HG02938 (cell line): ENCODE data around the gene ABCC5.
"Not testable (repeated sequence)": the region's sequence is repeated elsewhere in the genome, so short reads cannot be mapped to it uniquely, and the experiment has no call there.

Source experiments
- ATAC-seq: cut with Tn5 transposase; IDR thresholded peaks from one replicate; pipeline ENCODE4 v1.9.1; 2021; ENCODE audit warnings: mild to moderate bottlenecking, moderate library complexity; ENCODE audit not compliant: unreplicated experiment

ABCC5 gene

DNA sequence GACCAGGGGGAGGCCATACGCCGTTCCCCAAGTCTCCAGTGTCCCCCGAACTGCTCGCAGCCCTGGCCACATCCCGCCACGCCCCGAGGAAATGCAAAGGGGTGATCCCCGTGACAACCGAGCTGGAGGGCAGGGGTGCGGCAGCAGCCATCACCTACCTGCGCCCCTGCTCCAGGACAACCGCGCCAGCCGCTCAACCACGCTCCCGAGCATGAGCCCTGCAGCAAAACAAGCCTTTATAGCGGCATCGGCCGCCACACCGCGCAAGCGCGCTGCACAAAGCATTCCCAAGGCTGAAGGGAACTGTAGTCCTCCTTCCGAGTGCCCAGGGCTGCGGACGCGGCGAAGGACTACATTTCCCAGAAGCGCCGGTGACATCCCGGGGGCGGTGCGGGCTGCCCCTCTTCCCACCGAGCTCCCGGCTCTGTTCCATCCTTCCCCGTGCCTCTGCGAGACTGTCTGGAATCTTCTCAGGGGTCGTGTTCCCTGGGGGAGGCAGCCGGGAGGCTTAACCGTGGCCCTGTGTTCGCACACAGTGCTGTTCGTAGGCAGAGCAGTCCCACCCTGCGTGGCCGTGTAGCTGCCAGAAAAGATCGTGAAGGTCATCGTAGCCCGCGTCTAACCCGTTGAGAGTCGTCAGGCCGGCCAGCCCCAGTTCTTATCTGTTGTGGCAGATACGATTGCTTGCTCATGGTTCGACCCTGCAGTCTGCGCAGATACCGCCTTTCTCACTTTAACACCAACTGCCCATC lies at the start of gene ABCC5:
Gene ABCC5 (minus strand): TSS at position 213 of the 752 bp plus-strand sequence. CDS start 3,492 bp downstream, outside the sequence.
- peak; percentile 93 for ATAC-seq

DNA sequence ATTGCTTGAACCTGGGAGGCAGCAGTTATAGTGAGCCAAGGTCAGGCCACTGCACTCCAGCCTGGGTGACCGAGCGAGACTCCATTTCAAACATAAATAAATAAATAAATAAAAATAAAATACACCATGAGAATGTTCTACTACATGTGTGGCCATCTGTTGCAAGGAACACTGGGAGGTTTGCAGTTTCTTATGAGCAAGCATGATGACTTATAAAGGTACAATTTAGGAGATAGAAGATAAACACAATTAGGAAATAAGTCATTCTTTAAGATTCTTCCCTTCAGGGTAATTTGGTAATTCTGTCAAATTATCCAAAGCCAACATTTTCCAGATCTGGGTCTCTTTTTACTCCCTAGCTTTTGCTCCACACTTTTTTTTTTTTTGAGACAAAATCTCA lies 48.5 kb upstream of the ABCC5 start:
- no peak for ATAC-seq

DNA sequence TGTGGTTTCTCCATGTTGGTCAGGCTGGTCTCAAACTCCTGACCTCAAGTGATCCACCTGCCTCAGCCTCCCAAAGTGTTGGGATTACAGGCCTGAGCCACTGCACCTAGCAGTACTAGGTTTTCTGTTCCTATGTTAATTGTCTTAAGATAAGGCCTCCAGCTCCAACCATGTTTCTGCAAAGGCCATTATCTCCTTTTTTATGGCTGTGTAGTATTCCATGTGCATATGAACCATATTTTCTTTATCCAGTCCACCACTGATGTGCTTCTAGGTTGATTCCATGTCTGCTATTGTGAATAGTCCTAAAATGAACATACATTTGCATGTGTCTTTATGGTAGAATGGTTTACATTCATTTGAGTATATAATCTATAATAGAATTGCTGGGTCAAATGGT lies 45.0 kb upstream of the ABCC5 start:
- ATAC-seq: no peak

DNA sequence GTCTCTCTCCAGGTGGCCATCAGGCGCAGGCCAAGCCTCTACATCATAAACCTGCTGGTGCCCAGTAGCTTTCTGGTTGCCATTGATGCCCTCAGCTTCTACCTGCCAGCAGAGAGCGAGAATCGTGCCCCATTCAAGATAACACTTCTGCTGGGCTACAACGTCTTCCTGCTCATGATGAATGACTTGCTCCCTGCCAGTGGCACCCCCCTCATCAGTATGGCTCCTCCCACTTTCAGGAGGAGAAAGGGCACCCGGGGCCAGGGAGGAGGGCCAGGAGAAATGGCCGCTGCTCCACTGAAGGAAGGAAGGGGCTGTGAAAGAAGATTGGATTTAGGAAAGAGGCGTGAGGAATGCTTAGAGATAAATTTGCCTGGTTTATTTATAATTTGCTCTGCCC lies 41.7 kb upstream of the ABCC5 start:
- no peak for ATAC-seq

DNA sequence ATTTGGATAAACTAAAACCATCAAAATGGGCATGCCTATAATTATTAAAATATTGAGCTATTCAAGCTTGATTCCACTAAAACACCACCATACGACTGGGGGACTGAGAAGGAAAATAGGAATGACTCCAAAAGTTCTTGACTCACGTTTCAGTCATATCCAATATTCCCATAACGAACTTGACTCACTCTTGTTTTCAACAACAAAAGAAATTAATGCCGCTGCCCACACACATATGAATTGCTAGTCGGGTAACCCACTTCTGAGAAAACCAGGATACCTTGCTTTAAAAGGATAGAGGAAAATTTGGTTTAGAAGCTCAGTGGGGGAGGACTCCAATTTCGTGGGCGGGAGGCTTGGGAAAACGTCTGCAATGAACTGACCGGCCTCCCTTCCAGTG lies 40.3 kb upstream of the ABCC5 start:
- ATAC-seq: no peak

DNA sequence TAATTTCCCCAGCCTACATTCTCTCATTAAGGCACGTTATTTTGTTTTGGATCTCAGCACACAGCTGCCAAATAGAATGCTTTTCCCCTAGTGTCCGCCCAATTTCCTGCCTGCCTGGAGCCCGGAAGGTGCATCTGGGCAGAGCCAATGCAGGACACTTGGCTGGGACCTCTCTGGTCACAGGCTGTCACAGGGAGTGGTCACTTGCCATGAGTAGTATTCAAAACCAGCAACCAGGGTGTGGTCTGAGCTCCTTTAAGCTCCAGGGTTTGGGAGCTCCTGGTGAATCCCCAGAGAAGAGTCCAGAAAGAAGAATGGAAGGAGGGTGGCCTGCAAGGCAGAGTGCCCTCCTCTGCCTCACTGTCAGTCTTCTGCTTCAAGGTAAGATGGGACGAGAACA lies 35.1 kb upstream of the ABCC5 start, which contains the start of gene HTR3C:
Gene HTR3C (plus strand): TSS at position 281 of the 400 bp plus-strand sequence. CDS start 34 bp downstream, at position 315.
- no peak for ATAC-seq

DNA sequence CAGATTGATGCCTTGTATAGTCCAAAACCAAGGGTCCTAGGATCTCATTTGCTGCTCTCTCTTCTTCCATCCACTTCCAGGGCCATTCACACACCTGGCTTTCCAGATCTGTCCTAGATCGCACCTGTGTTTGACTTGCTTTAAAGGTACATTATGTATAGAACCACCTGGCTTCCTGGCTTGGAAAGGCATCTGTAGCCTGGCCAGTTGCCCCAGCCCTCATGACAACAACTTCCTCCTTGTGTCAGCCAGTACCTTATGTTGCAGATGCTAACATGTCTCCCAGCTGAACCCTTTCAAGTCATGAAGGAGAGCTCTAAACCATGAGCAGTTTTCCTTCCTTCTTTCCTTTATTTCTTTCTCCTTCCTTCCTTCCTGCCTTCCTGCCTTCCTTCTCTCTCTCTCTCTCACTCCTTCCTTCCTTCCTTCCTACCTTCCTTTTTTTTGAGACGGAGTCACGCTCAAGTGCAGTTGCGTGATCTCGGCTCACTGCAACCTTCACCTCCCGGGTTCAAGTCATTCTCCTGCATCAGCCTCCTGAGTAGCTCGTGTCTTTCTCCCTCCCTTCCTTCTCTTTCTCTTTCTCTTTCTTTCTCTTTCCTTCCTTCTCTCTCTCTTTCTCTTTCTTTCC lies 32.6 kb upstream of the ABCC5 start:
- ATAC-seq: no peak

DNA sequence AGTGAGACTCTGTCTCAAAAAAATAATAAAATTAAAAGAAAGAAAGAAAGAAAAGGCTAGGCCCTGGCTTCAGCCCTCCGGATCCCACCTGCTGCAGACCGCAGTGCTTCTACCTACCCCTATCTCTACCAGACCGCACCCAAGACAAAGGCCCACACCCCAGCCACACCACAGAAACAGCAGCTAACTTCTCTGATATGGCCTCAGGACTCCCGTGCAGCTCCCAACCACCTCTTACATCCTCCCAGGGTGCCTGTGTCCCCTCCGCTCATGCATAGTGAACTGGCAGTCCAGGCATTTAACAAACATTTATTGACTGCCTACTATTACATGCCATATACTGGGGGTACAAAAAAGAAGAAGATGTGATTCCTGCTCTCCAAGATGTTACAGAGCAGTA lies 28.3 kb upstream of the ABCC5 start:
- ATAC-seq: no peak

DNA sequence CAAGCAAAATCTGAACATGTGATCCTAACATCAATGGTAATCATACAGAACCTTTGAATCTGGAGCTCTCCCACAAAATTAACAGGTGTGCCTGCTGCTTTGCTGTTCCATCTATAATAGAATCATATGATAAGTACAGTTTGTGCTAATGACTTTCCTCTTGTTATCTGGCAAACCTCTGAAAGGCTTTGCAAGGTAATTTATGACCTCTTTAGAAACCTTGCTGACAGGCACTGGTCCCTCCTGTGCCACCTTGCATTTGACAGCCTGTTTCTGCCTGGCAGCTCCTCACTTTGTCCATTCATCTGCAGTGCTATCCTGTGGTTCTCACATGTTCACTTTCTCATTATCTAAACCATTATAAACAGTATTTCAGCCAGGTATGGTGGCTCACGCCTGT lies 24.9 kb upstream of the ABCC5 start:
- ATAC-seq: no peak

DNA sequence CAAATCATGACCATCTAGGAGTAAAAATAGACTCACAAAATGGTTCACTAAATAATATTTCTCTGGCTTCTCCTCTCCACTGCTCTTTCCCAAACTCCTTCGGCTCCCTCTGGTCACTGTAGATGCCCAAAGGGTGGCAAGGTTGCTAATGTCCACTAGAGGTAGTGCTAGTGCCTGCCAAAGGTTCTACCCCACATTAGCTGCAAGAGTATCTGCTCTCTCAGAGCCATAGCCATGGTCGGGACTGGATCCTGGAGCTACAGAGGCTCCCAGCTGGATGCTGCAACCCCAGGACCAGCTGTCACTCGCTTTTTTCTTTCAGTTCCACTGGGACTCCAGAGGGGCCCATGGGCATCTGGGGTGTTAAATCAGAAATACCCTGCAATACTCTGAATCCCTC lies 22.3 kb upstream of the ABCC5 start:
- ATAC-seq: no peak

DNA sequence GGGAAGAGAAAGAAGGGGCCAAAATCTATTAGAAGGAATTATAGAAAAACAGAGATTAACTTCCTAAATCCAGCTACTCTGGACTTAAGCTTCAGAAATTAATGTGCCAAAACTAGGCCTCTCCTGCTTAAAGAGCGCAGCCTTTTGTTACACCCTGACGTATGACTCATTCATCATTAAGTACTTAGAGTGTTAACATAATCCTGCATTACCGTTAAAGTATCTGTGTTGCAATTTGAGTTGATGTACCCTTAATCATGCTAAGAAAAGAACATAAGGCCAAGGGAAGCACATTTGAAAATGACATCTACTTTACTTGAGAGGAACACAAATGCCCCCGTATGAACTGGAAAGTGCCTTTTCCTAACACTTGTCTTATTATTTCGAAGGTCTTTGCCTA lies 21.7 kb upstream of the ABCC5 start:
- no peak for ATAC-seq

DNA sequence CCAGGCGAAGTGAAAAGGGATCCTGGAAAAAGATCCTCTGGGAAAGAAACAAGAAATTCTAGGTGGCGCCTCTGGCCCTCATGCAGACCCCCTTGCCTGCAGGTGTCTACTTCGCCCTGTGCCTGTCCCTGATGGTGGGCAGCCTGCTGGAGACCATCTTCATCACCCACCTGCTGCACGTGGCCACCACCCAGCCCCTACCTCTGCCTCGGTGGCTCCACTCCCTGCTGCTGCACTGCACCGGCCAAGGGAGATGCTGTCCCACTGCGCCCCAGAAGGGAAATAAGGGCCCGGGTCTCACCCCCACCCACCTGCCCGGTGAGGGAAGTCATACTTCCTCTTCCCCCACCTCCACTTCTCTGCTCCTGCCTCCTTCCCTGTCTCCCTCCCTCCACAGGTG lies 20.6 kb upstream of the ABCC5 start:
- not testable (repeated sequence) for ATAC-seq

DNA sequence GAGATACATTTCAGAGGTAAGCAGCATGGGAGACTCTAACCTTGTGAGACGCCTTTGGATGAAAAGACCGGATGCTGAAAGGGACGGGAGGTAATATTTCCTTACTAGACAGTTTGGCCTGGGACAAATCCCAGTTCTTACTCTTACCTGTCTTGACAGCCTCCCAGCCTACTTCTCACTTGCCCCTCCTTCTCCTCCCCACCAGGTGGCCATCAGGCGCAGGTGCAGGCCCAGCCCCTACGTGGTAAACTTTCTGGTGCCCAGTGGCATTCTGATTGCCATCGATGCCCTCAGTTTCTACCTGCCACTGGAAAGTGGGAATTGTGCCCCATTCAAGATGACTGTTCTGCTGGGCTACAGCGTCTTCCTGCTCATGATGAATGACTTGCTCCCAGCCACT lies 20.1 kb upstream of the ABCC5 start:
- ATAC-seq: no peak

DNA sequence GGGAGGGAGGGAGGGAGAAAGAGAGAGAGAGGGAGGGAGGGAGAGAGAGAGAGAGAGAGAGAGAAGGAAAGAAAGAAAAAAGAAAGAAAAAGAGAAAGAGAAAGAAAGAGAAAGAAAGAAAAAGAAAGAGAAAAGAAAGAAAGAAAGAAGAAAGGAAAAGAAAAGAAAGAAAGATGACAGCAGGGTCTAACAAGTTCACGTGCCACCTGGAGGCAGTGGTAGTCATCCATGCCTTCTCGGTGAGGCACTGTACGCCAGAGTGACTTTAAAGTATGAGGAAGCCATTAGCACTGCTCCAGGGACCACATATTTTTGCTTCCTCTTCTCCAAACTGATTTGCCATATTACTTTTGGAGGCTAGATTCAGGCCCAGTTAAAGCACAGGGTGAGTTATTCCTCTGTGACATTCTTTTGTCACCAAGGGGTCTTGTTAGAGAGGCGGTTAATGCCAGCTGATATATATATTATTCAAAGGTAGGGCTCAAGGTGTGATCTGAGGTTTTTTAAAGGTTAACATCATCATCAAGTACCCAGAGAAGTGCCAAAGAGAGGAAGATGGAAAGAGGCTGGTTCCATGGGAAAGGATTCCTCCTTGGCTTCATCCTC lies 13.6 kb upstream of the ABCC5 start, which contains the start of gene HTR3D:
Gene HTR3D (plus strand): TSS at position 556 of the 606 bp plus-strand sequence. CDS start 0 bp downstream, at position 556.
- no peak for ATAC-seq

DNA sequence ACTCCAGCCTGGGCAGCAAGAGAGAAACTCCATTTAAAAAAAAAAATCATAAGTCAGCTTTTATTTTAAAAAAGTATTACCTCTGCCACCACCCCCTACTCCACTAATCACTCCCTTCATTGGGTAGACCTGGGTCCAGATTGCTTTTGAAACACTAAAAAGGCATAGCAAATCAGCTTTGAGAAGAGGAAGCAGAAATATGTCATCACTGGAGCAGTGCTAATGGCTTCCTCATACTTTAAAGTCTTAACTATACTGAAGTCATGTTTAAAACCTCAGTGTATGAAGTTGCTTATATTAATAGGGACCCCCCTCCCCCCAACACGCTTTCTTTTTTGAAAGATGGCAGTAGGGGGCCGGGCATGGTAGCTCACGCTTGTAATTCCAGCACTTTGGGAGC lies 12.9 kb upstream of the ABCC5 start:
- ATAC-seq: no peak

DNA sequence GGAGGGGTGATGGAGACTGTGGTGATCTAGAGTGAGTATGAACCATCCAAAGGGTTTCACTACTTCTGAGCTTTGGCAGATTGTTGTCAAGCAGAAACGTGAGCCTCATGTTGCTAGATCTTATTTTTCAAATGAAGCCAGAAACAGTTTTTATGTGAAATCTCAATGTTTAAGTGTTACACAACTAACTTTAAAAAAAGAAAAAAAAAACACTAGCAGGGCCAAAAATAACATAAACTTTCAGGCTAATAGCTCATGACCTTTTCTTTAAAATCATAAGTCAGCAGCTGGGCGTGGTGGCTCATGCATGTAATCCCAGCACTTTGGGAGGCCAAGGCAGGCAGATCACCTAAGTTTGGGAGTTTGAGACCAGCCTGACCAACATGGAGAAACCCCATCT lies 11.8 kb upstream of the ABCC5 start:
- no peak for ATAC-seq

DNA sequence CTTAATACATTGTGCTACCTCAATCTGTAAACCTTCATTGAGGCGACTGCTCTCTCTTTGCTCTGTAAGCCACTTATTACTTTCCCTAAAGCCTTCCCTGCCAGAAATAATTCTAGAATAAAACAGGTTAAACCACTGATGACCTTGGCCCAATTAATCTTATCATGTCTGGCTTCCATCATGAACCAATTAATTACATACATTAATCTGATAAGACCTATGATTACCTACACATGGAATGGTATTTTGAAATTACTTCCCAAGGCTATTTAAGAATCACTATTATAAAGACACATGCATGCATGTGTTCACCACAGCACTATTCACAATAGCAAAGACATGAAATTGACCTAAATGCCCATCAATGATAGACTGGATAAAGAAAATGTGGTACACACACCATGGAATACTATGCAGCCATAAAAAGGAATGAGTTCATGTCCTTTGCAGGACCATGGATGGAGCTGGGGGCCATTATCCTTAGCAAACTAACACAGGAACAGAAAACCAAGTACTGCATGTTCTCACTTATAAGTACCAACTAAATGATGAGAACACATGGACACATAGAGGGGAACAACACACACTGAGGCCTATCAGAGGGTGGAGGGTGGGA lies 10.7 kb upstream of the ABCC5 start:
- not testable (repeated sequence) for ATAC-seq

DNA sequence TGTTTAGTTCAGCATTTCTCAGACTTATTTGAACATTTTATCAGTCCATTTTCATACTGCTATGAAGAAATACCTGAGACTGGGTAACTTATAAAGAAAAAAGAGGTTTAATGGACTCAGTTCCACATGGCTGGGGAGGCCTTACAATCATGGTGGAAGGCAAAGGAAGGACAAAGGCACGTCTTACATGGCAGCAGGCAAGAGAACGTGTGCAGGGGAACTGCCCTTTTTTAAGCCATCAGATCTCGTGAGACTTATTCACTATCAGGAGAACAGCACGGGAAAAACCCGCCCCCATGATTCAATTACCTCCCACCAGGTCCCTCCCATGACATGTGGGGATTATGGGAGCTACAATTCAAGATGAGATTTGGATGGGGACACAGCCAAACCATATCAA lies 7.6 kb upstream of the ABCC5 start:
- ATAC-seq: not testable (repeated sequence)

DNA sequence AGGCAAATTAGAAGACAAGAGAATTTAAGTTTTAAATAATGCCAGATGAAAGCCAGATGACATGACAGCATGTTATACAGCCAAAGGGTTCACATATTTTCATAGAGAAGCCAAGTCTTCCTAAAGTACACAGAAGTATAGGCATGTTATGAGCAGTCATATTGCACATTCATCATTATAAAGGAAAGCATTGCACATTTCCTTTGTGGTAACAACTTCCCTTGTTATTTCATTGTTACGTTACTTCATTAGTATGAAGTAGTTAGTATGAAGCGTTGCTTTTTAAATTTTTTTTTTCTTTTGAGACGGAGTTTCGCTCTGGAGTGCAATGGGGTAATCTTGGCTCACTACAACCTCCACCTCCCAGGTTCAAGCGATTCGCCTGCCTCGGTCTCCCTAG lies 4.6 kb upstream of the ABCC5 start:
- ATAC-seq: no peak

DNA sequence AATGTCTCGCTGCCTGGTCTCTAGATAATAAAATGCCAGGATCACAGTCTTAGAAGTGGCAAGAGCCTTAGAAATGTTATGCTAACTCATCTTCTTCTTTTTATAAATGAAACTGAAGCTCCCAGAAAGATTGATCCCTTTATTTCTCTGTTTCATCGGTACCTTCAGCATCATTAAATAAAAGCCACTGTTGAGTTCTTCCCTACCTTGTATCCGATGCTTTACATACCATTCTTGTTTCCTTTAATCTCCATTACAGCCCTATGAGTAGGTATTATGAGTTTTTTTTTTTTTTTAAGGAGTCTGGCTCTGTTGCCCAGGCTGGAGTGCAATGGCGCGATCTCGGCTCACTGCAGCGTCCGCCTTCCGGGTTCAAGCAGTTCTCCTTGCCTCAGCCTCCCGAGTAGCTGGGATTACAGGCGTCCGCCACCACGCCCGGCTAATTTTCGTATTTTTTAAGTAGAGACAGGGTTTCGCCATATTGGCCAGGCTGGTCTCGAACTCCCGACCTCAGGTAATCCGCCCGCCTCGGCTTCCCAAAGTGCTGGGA lies 815 bp upstream of the ABCC5 start:
- ATAC-seq: no peak
